T-helper 2 cell treated with Interferon-gamma antibody and Interleukin-4, amounts not matched to agents 5 μg/mL and 100 μg/mL, for 36 hours (primary cell): Measurements from ENCODE around the gene INTS3.

Source experiments
- DNase-seq: peaks from one replicate; pipeline ENCODE4 v3.0.0; 2021; ENCODE audit warnings: low spot score
- H3K27ac Mint-ChIP-seq: one replicate; pipeline ENCODE4 v1.8.0; 2021; ENCODE audit warnings: mild to moderate bottlenecking, mixed read lengths
- H3K27me3 Mint-ChIP-seq: one replicate; pipeline ENCODE4 v1.8.0; 2021; ENCODE audit warnings: low read depth, mixed read lengths
- H3K36me3 Mint-ChIP-seq: one replicate; pipeline ENCODE4 v1.8.0; 2021; ENCODE audit warnings: low read depth, mixed read lengths
- H3K4me1 Mint-ChIP-seq: one replicate; pipeline ENCODE4 v1.8.0; 2021; ENCODE audit warnings: low read depth, mixed read lengths
- H3K4me3 Mint-ChIP-seq: one replicate; pipeline ENCODE4 v1.8.0; 2022; ENCODE audit warnings: mild to moderate bottlenecking, moderate library complexity, mixed read lengths
- H3K9me3 Mint-ChIP-seq: one replicate; pipeline ENCODE4 v1.8.0; 2021; ENCODE audit warnings: mixed read lengths

Gene INTS3

DNA sequence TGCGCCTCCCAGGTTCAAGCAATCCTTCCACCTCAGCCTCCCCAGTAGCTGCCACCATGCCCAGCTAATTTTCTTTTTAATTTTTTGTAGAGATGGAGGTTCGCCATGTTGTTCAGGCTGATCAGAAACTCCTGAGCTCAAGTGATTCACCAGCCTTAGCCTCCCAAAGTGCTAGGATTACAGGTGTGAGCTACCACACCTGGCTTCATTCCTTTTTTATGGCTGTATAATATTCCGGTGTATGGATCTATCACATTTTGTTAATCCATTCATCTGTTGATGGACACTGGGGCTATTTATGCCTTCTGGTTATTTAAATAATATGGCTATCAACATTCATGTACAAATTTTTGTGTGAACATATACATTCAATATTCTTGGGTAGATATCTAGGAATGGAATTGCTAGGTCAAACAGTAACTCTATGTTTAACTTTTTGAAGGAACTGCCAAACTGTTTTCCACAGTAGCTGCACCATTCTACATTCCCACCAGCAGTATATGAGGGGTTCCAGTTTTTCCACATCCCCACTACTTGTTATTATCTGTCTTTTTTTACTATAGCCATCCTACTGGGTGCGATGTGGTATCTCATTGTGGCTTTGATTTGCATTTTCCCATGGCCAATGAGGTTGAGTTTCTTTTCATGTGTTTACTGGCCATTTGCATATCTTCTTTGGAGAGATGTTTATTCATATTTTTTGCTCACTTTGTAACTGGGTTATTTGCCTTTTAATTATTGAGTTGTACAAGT, 58.4 kb downstream of the INTS3 start:
- H3K27me3 Mint-ChIP-seq: no peaks in the 10 kb centered on the region
- DNase-seq: no peak
- no peak overlapping the region for H3K4me3 Mint-ChIP-seq
- H3K4me1 Mint-ChIP-seq: peaks cover 27% of the 10 kb centered on the region
- H3K27ac Mint-ChIP-seq: no peak overlapping the region
- no peaks in the 10 kb centered on the region for H3K9me3 Mint-ChIP-seq
- H3K36me3 Mint-ChIP-seq: no peaks in the 10 kb centered on the region

DNA sequence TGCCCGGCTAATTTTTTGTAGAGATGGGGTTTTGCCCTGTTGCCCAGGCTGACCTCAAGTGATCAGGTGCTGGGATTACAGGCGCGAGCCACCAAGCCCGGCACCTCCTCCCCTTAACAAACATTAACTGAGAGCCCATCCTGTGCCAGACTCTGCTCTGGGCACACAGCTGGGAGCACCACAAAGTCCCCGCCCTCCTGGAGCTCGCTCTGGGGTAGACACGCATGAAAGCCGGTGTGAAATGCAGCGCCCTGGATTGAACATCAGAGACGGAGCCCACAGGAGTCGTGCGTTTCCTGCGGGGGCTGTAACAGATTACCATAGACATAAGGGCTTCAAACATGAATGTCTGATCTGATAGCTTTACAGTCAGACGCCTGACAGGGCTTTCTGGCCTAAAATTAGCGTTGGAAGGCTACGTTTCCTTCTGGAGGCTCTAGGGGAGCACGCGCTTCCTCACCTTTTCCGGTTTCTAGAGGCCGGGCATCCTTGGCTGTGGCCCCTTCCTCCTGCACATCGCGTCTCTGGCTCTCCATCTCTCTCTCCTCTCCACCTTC, 61.7 kb downstream of the INTS3 start:
- no peaks in the 10 kb centered on the region for H3K27me3 Mint-ChIP-seq
- peaks cover 31% of the 10 kb centered on the region for H3K4me1 Mint-ChIP-seq
- no peaks in the 10 kb centered on the region for H3K36me3 Mint-ChIP-seq
- no peaks in the 10 kb centered on the region for H3K9me3 Mint-ChIP-seq
- DNase-seq: no peak
- H3K4me3 Mint-ChIP-seq: peak overlapping the region; percentile 59
- H3K27ac Mint-ChIP-seq: peak overlapping the region; percentile 88

DNA sequence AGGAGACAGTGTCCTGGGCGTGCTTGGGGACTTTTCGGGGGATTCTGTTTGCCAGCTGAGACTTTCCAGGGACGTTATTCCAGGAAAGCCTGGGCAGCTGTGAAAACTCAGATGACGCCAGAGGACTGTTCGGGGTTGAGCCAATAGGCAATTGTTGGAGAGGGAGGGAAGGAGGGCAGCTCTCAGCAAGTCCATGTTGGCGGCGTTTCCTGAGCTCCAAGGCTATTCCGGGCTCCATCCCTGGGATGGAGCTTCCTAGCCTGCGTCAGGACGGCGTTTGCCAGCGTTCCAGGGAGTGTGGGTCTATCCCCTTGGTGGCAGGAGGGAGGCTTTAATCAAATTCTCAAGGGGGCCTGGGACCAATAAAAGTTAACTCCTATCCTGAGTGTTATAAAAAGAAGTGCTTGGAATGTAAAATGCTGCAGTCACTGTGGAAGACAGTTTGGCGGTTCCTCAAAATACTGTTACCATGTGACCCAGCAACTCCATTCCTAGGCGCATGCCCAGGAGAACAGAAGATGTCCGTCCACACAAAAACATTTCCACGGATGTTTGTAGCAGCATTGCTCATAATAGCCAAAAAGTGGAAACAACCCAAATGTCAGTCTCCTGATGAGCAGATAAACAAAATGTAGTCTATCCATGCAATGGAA, 62.6 kb downstream of the INTS3 start:
- Mint-ChIP-seq H3K36me3 (no peaks in the 10 kb centered on the region), H3K27me3 (no peaks in the 10 kb centered on the region), H3K9me3 (no peaks in the 10 kb centered on the region), H3K27ac (peak overlapping the region; percentile 88), H3K4me1 (peaks cover 29% of the 10 kb centered on the region), H3K4me3 (peak overlapping the region; percentile 59)
- no peak for DNase-seq

DNA sequence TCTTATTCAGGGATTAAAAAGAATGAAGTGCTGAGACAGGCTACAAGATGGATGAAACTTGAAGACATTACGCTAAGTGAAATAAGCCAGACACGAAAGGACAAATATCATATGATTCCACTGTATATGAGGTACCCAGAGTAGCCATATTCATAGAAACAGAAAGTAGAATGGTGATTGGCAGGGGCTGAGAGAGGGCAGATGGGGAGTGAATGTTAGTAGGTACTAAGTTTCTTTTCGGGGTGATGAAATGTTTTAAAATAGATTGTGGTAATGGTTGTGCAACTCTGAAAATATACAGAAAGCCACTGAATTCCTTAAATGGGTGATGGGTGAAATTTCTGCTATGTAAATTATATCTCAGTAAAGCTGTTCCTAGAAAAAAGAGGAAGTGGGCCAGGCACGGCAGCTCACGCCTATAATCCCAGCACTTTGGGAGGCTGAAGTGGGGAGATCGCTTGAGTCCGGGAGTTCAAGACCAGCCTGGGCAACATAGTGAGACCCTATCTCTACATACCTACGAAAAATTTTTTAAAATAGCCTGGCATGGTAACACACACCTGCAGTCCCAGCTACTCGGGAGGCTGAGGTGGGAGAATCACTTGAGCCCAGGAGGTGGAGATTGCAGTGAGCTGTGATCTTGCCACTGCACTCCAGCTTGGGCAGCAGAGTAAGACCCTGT, 63.3 kb downstream of the INTS3 start:
- Mint-ChIP-seq H3K36me3 (no peaks in the 10 kb centered on the region), H3K27me3 (no peaks in the 10 kb centered on the region), H3K4me1 (peaks cover 29% of the 10 kb centered on the region), H3K9me3 (no peaks in the 10 kb centered on the region), H3K4me3 (peak overlapping the region; percentile 59), H3K27ac (peak overlapping the region; percentile 88)
- DNase-seq: peak; percentile 48

DNA sequence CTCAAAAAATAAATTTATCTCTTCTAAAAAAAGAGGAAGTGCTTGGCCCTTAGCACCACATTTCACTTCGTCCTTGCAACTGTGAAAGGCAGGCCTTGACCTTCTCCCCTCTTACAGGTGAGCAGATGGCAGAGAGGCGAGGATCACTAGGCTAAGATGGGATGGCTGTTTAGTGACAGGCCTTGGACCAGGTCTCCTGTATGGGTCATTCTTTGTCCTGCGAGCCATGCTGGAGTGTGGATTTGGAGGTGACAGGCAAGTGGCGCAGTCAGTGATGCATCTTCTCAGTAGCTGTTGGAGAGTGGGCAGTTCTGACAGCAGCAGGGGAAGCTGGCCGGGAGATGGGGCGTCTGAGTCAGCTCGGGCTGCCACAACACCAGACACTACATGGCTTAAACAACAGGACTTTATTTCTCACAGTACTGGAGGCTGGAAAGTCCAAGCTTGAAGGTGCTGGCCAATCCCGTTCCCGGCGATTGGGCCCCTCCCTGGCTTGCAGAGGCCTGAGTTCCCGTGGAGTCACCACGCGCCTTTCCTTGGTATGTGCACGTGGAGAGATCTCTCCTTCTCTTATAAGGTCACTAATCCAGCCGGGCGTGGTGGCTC, 63.9 kb downstream of the INTS3 start:
- H3K9me3 Mint-ChIP-seq: no peaks in the 10 kb centered on the region
- peaks cover 33% of the 10 kb centered on the region for H3K4me1 Mint-ChIP-seq
- no peaks in the 10 kb centered on the region for H3K36me3 Mint-ChIP-seq
- peak overlapping the region; percentile 59 for H3K4me3 Mint-ChIP-seq
- no peaks in the 10 kb centered on the region for H3K27me3 Mint-ChIP-seq
- DNase-seq: peak; percentile 57
- H3K27ac Mint-ChIP-seq: peak overlapping the region; percentile 88

DNA sequence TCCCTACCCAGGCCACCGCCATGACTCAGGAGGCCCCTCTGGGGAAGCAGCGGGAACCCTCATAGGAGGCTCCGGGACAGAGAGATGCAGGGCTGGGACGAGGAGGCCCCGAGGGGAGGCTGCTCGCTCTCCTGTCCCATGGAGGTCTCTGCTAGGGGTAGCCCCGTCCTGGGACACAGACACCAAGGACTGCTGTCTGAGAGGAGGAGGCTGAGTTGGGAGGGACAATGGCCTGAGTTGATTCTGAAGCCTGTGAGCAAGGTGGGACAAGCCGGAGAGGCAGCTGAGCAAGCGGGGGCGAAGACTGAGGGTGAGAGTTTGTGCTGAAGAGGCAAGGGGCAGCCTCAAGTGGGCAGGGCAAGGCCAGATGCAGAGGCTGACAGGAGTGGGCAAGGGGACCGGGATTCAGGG, 64.8 kb downstream of the INTS3 start:
- DNase-seq: no peak
- Mint-ChIP-seq H3K36me3 (no peaks in the 10 kb centered on the region), H3K4me1 (peaks cover 38% of the 10 kb centered on the region), H3K27ac (no peak overlapping the region), H3K9me3 (no peaks in the 10 kb centered on the region), H3K4me3 (no peak overlapping the region), H3K27me3 (no peaks in the 10 kb centered on the region)

DNA sequence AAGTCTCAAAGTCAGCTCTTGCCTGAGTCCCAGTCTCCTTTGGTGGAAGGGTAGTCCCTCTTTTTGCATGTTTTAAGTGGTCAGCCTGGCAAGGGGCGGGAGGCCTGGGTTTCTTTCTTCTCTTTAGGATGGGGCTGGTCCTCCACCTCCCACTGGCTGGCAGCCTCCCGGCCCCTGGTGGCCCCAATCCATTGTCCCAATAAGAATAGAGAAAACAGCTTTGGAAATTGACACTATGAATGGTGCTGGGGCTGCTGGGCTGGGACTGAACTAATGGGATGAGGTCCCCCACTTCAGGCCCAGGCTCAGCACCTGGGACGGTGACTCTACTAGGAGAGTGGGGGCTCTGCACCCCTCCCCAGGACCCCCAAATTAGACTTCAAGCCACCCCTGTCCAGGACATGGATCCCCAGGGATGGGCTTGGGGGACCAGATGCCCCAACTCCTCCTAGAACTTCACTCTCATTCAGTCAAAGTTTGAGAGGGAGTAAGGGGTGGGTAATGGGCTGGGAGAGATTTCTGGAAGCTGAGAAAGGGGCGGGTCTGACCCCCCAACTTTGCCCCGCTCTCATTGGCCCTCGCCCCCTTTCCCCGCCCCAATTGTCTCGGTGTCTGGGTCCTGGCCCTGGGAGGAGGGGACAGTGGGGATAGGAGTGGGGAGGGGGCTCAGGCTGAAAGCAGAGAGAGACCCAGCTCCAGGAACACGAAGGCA, 65.6 kb downstream of the INTS3 start:
- H3K27ac Mint-ChIP-seq: no peak overlapping the region
- H3K9me3 Mint-ChIP-seq: no peaks in the 10 kb centered on the region
- no peak overlapping the region for H3K4me3 Mint-ChIP-seq
- H3K27me3 Mint-ChIP-seq: no peaks in the 10 kb centered on the region
- H3K4me1 Mint-ChIP-seq: peaks cover 39% of the 10 kb centered on the region
- no peak for DNase-seq
- no peaks in the 10 kb centered on the region for H3K36me3 Mint-ChIP-seq

DNA sequence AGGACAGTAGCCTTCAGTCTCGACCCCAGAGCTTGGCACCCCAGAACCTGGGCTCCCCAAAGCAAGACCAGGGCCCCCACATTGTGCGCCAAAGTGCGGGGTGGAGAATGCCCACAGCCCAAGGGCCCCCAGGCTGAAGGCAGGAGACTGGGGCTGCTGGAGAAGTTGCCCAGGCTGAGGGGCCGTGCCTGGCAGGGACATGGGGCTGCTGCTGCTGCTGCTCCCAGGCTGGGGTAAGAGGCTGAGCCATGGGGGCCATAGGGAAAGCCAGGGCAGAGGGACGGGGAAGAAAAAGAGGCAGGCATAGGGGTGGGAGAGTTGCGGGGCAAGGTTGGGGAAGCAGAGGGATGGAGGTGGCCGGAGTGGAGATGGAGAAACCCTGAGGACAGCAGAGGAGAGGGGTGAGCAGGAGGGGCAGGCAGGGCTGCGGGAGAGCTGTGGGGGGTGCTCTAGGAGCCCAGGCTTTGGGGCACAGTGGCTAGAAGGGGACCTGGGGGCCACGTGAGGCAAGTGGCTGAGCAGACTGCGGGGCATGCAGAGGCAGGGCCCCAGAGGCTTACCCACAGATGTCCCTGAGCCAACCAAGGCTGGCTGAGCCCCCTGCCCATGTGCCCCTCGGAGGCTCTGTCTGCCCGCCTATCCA, 66.2 kb downstream of the INTS3 start:
- Mint-ChIP-seq H3K4me1 (peaks cover 39% of the 10 kb centered on the region), H3K9me3 (no peaks in the 10 kb centered on the region), H3K36me3 (no peaks in the 10 kb centered on the region), H3K4me3 (no peak overlapping the region), H3K27ac (no peak overlapping the region), H3K27me3 (no peaks in the 10 kb centered on the region)
- DNase-seq: no peak

DNA sequence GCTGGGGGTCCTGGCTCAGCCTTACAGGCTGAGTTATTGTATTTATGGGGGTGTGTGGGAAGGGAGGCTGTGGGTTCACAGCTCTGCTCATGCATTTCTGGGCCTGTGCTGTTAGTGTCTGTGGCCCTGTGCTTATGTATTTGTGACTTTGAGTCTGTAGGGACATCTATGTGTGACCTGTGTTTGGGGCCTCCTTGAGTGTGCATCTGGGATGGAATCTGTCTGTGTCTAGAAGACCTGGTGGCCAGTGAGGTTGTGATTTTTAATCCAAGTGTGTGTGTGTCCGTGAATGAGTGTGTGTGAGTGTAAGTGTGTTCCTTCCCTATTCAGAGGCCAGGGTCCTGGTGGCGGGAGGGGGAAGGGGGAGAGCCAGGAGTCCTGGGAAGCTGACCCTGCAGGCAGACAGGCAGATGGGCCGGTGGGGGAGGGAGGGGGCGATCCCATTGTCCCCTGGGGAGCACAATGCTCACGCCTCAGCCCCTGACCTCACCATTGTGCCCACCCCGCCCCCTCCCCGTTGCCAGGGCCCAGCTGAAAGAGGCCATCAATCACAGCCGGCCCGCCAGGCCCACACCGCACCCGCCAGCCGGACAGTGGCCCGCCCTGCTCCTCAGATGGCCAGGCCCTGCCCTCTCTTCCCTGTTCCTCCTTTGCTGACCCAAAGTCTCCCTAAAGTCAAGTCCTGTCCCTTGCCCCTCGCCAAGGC, 66.9 kb downstream of the INTS3 start:
- H3K4me1 Mint-ChIP-seq: peaks cover 36% of the 10 kb centered on the region
- H3K27ac Mint-ChIP-seq: no peak overlapping the region

DNA sequence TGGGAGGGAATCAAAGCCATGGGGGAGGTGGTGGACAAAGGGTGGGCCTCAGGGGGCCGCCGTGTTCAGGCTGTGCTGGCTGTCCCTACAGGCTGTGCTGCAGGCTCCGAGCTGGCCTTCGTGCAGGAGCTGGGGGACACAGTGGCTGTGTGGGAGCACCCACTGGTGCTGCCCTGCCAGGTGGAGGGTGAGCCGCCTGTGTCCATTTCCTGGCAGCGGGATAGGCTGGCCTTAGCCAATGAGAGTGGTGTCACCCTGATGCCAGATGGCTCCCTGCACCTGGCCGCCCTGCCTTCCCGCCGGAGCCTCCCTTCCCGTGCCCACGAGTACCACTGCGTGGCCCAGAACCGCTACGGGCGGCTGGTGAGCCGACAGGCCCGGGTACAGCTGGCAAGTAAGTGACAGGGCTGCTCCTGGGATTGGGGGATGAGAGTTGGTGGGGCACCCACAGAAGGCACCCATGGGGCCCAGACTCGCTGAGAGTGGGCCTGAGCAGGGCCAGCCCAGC, 67.5 kb downstream of the INTS3 start:
- no peak overlapping the region for H3K4me3 Mint-ChIP-seq
- H3K36me3 Mint-ChIP-seq: no peaks in the 10 kb centered on the region
- no peak overlapping the region for H3K27ac Mint-ChIP-seq
- no peaks in the 10 kb centered on the region for H3K27me3 Mint-ChIP-seq
- H3K9me3 Mint-ChIP-seq: no peaks in the 10 kb centered on the region
- DNase-seq: no peak
- peaks cover 30% of the 10 kb centered on the region for H3K4me1 Mint-ChIP-seq

More for the DNA sequence above, 66.9 kb downstream of the INTS3 start:
- H3K9me3 Mint-ChIP-seq: no peaks in the 10 kb centered on the region
- no peak for DNase-seq
- H3K4me3 Mint-ChIP-seq: no peak overlapping the region
- H3K27me3 Mint-ChIP-seq: no peaks in the 10 kb centered on the region
- no peaks in the 10 kb centered on the region for H3K36me3 Mint-ChIP-seq

DNA sequence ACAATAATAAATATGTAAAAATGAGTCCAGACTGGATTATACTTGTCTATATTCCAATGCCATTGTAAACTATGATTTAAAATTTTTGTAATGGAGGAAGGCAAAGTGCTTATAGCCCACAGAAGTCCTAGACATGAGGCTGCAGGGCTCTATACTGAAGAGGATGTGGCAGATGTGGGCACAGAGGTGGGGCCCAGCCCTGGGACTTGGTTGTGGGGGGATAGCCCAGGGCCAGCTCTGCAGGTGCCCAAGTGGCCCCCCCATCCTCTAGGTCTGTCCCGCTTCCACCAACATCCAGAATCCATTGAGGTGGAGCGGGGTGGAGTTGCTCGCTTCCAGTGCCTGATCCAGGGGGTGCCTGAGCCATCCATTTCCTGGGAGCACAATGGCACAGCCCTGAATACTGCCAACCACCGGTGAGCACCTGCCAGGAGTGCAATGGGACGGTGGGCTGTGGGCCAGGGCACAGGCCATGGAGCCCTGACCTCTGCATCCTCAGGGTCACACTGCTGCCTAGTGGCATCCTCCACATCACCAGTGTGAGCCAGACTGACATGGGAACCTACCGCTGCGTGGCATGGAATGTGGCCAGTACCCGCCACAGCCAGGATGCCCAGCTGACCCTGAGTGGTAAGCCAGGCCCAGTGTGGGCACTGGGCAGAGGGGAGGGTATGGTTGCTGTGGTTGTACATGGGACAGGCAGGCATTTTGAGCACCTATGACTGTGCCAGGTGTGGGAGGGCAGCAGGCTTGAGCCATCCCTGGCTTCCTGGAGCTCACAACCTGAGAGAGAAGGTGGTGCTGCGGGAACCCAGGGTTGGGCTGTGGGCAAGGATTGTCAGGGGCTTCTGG, 68.3 kb downstream of the INTS3 start:
- Mint-ChIP-seq H3K27me3 (no peaks in the 10 kb centered on the region), H3K9me3 (no peaks in the 10 kb centered on the region), H3K27ac (no peak overlapping the region), H3K4me1 (peaks cover 22% of the 10 kb centered on the region), H3K4me3 (no peak overlapping the region), H3K36me3 (no peaks in the 10 kb centered on the region)
- DNase-seq: no peak
